Cardiac muscle cell (in vitro differentiated cells and primary cell): ENCODE measurements around the gene DGCR6L. TPM values are rescaled to one million over a fixed set of nuclear protein-coding genes. Genes with fewer than 3 reads are reported as not detected.
"Not testable (repeated sequence)": the region's sequence is repeated elsewhere in the genome, so short reads cannot be mapped to it uniquely, and the experiment has no call there.

Experiments used
- DNase-seq, 2 donors: peaks; one replicate each; pipeline versions ENCODE4 v3.0.0 to v3.0.0-alpha.2; 2010 to 2017; ENCODE audit warnings: low read depth in 1 of 2, low spot score in 1 of 2
- H3K27ac ChIP-seq: fragments of 200-600 bp; sonication (generic); 2 replicates; pipeline ENCODE4 v1.5.1; 2016
- H3K27me3 ChIP-seq: fragments of 200-600 bp; sonication (generic); 2 replicates; pipeline ENCODE4 v1.6.0; 2016; ENCODE audit warnings: control low read depth
- H3K36me3 ChIP-seq: fragments of 200-600 bp; sonication (generic); 2 replicates; pipeline ENCODE4 v1.5.1; 2016; ENCODE audit warnings: control low read depth
- H3K4me1 ChIP-seq: fragments of 200-600 bp; sonication (generic); 2 replicates; pipeline ENCODE4 v1.8.1; 2017; ENCODE audit warnings: low read depth, mild to moderate bottlenecking, mixed run types
- H3K4me3 ChIP-seq: fragments of 200-600 bp; sonication (generic); 2 replicates; pipeline ENCODE4 v1.5.1; 2016; ENCODE audit warnings: mild to moderate bottlenecking
- H3K9me3 ChIP-seq: fragments of 200-600 bp; sonication (generic); 2 replicates; pipeline ENCODE4 v1.5.1; 2017; ENCODE audit warnings: low read depth, mild to moderate bottlenecking, control low read depth
- CTCF ChIP-seq: IDR thresholded peaks from 2 replicates; pipeline ENCODE4 v1.5.1; 2012; ENCODE audit warnings: low read depth, mild to moderate bottlenecking, low read length
- polyA plus RNA-seq: library from polyadenylated mRNA; unstranded; fragments of >200 nt; fragmentation: Nextera tagmentation; extraction: Ambion mirVana; gene quantifications from 2 replicates; pipeline ENCODE4 v1.2.1, GENCODE V29; 2016
- total RNA-seq: library from RNA; depleted of rRNA; stranded (reverse); fragments of >200 nt; gene quantifications from 2 replicates; pipeline ENCODE4 v1.2.3, GENCODE V29; 2016

DGCR6L gene
- total RNA-seq (89.6 and 104 TPM in 2 replicates), polyA plus RNA-seq (126 and 157 TPM in 2 replicates)

- H3K27me3 ChIP-seq: no peaks in the 10 kb centered on the region
- no peak for TF ChIP-seq CTCF
- DNase-seq: peak; percentile 95 to 97
- H3K27ac ChIP-seq: peak within 1 kb of the TSS; percentile 86
- H3K4me1 ChIP-seq: peaks cover 29% of the 10 kb centered on the region
- no peaks in the 10 kb centered on the region for H3K9me3 ChIP-seq
- no peaks in the 10 kb centered on the region for H3K36me3 ChIP-seq
- H3K4me3 ChIP-seq: peak within 1 kb of the TSS; percentile 62
Observed at GRCh38 chr22:20319745-20320658, at the start of gene DGCR6L. DGCR6L (minus strand) TSS chr22:20320060; CDS start chr22:20319988, 72 bp downstream.

DNA sequence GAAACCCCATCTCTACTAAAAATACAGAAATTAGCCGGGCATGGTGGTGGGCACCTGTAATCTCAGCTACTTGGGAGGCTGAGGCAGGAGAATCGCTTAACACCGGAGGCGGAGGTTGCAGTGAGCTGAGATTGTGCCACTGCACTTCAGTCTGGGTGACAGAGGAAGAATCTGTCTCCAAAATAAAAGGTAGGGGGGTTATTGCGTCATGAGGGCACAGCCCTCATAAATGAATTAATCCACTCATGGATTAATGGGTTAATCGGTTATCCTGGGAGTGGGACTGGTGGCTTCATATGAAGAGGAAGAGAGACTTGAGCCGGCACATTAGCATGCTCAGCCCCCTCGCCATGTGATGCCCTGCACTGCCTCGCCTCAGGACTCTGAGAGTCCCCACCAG lies 49.0 kb upstream of the DGCR6L start:
- H3K9me3 ChIP-seq, H3K27me3 ChIP-seq, H3K36me3 ChIP-seq, H3K4me1 ChIP-seq, DNase-seq, H3K4me3 ChIP-seq, H3K27ac ChIP-seq: not testable (repeated sequence)

DNA sequence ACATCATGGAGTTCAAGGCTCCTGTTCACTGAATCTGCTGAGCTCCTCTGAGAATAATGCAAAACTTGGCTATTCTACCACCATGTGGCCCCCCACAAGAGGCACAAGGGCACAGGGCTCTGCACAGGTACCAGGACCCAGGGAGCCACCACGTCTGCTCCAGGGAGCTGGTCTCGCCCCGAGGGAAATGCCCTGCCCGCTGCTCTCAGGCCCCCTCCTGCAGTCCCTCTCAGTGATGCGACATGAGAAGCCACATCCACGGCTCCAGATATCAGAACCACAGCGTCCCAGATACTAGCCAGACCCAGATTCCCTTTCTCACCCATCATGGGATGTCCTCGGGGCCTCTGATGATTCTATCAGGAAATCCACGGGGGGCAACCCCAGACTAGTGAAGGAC lies 47.0 kb upstream of the DGCR6L start:
- not testable (repeated sequence) for H3K4me1 ChIP-seq, H3K9me3 ChIP-seq, H3K27me3 ChIP-seq, H3K36me3 ChIP-seq, H3K4me3 ChIP-seq, H3K27ac ChIP-seq, DNase-seq

DNA sequence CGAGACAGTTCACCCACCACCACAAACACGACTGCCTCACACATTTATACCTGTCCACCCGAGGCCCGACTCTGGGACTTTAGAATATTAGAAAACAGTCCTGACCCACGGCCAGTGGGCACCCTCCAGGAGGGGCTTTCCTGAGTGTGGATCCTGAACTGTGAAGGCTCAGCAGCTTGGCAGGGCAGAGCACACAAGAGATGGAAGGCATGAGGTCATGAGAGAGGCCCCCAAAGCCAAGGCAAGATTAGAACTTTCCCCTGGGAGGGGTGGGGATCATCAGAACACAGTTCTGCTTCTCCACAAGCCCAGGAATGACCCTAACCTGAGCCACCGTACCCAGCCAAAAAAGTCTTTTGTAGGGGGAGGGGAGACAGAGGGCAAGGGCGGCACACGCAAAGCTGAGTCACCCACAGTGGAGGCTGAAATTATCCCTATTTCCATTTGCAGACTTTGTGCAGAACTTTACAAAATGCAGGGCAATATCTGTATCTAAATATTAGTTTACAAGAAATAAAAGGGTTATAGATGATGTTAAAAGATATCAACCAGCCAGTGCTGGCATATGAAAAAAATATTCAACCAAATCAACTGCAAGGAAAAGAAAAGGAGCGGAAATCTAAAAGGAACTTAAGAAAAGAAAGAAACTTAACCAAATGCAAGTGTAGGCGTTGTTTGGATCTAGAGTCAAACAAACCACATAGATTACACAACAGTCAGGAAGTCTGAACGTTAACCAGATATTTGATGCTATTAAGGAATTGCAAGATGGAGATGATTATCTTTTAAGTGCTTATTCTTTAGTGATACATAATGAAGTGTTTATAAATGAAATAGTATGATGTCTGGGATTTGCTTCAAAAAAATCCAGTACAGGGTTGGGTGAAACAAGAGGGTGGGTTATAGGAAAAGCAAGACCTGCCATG lies 44.7 kb upstream of the DGCR6L start:
- not testable (repeated sequence) for H3K36me3 ChIP-seq, H3K27ac ChIP-seq, H3K4me3 ChIP-seq, H3K9me3 ChIP-seq, H3K27me3 ChIP-seq, H3K4me1 ChIP-seq
- DNase-seq: peak in 1 of 2 donors; percentile 6

- not testable (repeated sequence) for H3K27me3 ChIP-seq, H3K4me3 ChIP-seq, H3K36me3 ChIP-seq, DNase-seq, H3K4me1 ChIP-seq, H3K9me3 ChIP-seq, H3K27ac ChIP-seq
Observed at GRCh38 chr22:20362403-20362802, 42.5 kb upstream of the DGCR6L start.

- not testable (repeated sequence) for H3K4me3 ChIP-seq, DNase-seq, H3K9me3 ChIP-seq, H3K4me1 ChIP-seq, H3K36me3 ChIP-seq, H3K27ac ChIP-seq, H3K27me3 ChIP-seq
Observed at GRCh38 chr22:20361752-20362229, 41.9 kb upstream of the DGCR6L start.

GRCh38 chr22:20360866-20361751 lies 41.2 kb upstream of the DGCR6L start:
- H3K27ac ChIP-seq, H3K36me3 ChIP-seq, DNase-seq, H3K4me1 ChIP-seq, H3K4me3 ChIP-seq, H3K9me3 ChIP-seq, H3K27me3 ChIP-seq: not testable (repeated sequence)

DNA sequence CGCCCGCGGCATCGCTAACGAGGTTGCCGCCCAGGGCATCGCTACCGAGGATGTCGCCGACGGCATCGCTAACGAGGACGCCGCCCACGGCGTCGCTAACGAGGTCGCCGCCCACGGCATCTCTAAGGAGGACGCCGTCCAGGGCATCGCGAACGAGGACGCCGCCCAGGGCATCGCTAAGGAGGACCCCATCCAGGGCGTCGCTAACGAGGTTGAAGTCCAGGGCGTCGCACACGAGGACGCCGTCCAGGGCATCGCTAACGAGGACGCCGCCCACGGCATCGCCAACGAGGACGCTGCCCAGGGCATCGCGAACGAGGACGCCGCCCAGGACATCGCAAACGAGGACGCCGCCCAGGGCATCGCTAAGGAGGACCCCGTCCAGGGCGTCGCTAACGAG lies 40.4 kb upstream of the DGCR6L start:
- H3K4me3 ChIP-seq, DNase-seq, H3K27ac ChIP-seq: not testable (repeated sequence)

GRCh38 chr22:20358503-20359239 lies 38.8 kb upstream of the DGCR6L start:
- H3K27ac ChIP-seq, H3K36me3 ChIP-seq, H3K4me3 ChIP-seq, H3K27me3 ChIP-seq, H3K4me1 ChIP-seq, H3K9me3 ChIP-seq, DNase-seq: not testable (repeated sequence)

More for the DNA sequence above, 40.4 kb upstream of the DGCR6L start:
- H3K4me1 ChIP-seq, H3K9me3 ChIP-seq, H3K36me3 ChIP-seq, H3K27me3 ChIP-seq: not testable (repeated sequence)

DNA sequence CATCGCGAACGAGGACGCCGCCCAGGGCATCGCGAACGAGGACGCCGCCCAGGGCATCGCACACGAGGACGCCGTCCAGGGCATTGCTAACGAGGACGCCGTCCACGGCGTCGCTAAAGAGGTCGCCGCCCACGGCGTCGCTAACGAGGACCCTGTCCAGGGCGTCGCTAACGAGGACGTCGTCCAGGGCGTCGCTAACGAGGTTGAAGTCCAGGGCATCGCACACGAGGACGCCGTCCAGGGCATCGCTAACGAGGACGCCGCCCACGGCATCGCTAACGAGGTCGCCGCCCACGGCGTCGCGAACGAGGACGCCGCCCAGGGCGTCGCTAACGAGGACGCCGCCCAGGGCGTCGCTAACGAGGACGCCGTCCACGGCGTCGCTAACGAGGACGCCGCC lies 38.1 kb upstream of the DGCR6L start:
- DNase-seq, H3K4me3 ChIP-seq, H3K4me1 ChIP-seq, H3K9me3 ChIP-seq, H3K27me3 ChIP-seq, H3K27ac ChIP-seq, H3K36me3 ChIP-seq: not testable (repeated sequence)

GRCh38 chr22:20356906-20357305 lies 37.0 kb upstream of the DGCR6L start:
- not testable (repeated sequence) for H3K27me3 ChIP-seq, H3K4me1 ChIP-seq, H3K27ac ChIP-seq, DNase-seq, H3K36me3 ChIP-seq, H3K4me3 ChIP-seq, H3K9me3 ChIP-seq
